SK-N-MC (cell line): Measurements from ENCODE around the gene GNG2.

Experiments used
- EZH2 ChIP-seq: fragments of 200-600 bp; sonication (generic); IDR thresholded peaks from one replicate; pipeline ENCODE4 v1.6.1; 2017; ENCODE audit warnings: antibody characterized with exemption
- POLR2AphosphoS5 ChIP-seq: IDR thresholded peaks from 2 replicates; pipeline ENCODE4 v1.6.1; 2012; ENCODE audit warnings: mild to moderate bottlenecking, low read depth, low read length, borderline replicate concordance

- TF ChIP-seq POLR2AphosphoS5 = no peak
- no peak for TF ChIP-seq EZH2
Measured at GRCh38 chr14:51939755-51940301, 79.4 kb downstream of the GNG2 start.
